OCI-LY1 (cell line): Measurements from ENCODE around the gene LHFPL2.
A peak's percentile ranks its signal among the peaks of the same experiment; 100 is the strongest.

Experiments used
- H2AFZ ChIP-seq: fragments of 200-600 bp; sonication (generic), shearing (Covaris generic); 2 replicates; pipeline ENCODE4 v1.6.0; 2014; ENCODE audit warnings: antibody characterized with exemption, mild to moderate bottlenecking, low read length
- H3F3A ChIP-seq: fragments of 200-600 bp; sonication (generic), shearing (Covaris generic); 2 replicates; pipeline ENCODE4 v1.6.0; 2014; ENCODE audit warnings: mild to moderate bottlenecking, antibody characterized with exemption, low read length, moderate library complexity; ENCODE audit not compliant: insufficient read depth
- H3K27ac ChIP-seq: fragments of 200-600 bp; sonication (generic); 2 replicates; pipeline ENCODE4 v1.5.1; 2014; ENCODE audit warnings: low read length, mixed run types, mild to moderate bottlenecking, low read depth; ENCODE audit not compliant: poor library complexity, severe bottlenecking
- H3K27me3 ChIP-seq: fragments of 200-600 bp; sonication (generic); 2 replicates; pipeline ENCODE4 v1.6.0; 2014; ENCODE audit warnings: antibody characterized with exemption, mild to moderate bottlenecking, low read length, moderate library complexity; ENCODE audit not compliant: insufficient read depth
- H3K36me3 ChIP-seq: fragments of 200-600 bp; sonication (generic); 2 replicates; pipeline ENCODE4 v1.6.1; 2014; ENCODE audit warnings: mild to moderate bottlenecking, antibody characterized with exemption, low read length, moderate library complexity, mixed read lengths; ENCODE audit not compliant: insufficient read depth
- H3K4me1 ChIP-seq: fragments of 200-600 bp; sonication (generic); 2 replicates; pipeline ENCODE4 v1.5.1; 2014; ENCODE audit warnings: mild to moderate bottlenecking, low read length, moderate library complexity; ENCODE audit not compliant: insufficient read depth, severe bottlenecking
- H3K4me2 ChIP-seq: fragments of 200-600 bp; sonication (generic), shearing (Covaris generic); 2 replicates; pipeline ENCODE4 v1.6.1; 2014; ENCODE audit warnings: low read length
- H3K4me3 ChIP-seq: fragments of 200-600 bp; sonication (generic); 2 replicates; pipeline ENCODE4 v1.5.1; 2014; ENCODE audit warnings: low read length, low read depth, mild to moderate bottlenecking, mixed read lengths; ENCODE audit not compliant: poor library complexity, severe bottlenecking
- H3K79me2 ChIP-seq: fragments of 200-600 bp; shearing (Covaris generic); 2 replicates; pipeline ENCODE4 v1.6.1; 2016; ENCODE audit warnings: mixed run types, low read length, mixed read lengths; ENCODE audit not compliant: insufficient read depth
- H3K9ac ChIP-seq: fragments of 200-600 bp; sonication (generic), shearing (Covaris generic); 2 replicates; pipeline ENCODE4 v1.6.1; 2014; ENCODE audit warnings: mild to moderate bottlenecking, low read length, mixed read lengths
- H3K9me2 ChIP-seq: fragments of 200-600 bp; sonication (generic), shearing (Covaris generic); 2 replicates; pipeline ENCODE4 v1.6.1; 2014; ENCODE audit warnings: low read depth, mild to moderate bottlenecking, low read length, mixed read lengths
- H3K9me3 ChIP-seq: fragments of 200-600 bp; shearing (Covaris generic); 2 replicates; pipeline ENCODE4 v1.6.1; 2014; ENCODE audit warnings: low read length, mixed read lengths
- H4K20me1 ChIP-seq: fragments of 200-600 bp; sonication (generic), shearing (Covaris generic); 2 replicates; pipeline ENCODE4 v1.6.0; 2016; ENCODE audit warnings: mild to moderate bottlenecking, low read length; ENCODE audit not compliant: insufficient read depth
- EZH2 ChIP-seq: fragments of 200-600 bp; sonication (generic), shearing (Covaris generic); IDR thresholded peaks from 2 replicates; pipeline ENCODE4 v1.8.0; 2017; ENCODE audit warnings: borderline replicate concordance, mixed run types, mild to moderate bottlenecking, antibody characterized with exemption, low read length, moderate library complexity, mixed read lengths
- TF ChIP-seq, protein P1 (sequence below): fragments of 200-600 bp; sonication (generic), shearing (Covaris generic); IDR thresholded peaks from 2 replicates; pipeline ENCODE4 v1.5.1; 2017; ENCODE audit warnings: mild to moderate bottlenecking, antibody characterized with exemption, low read length, moderate library complexity, mixed read lengths

The LHFPL2 gene

GRCh38 chr5:78649211-78649695 lies 681 bp upstream of the LHFPL2 start:
- no peaks in the 10 kb centered on the region for H3K27me3 ChIP-seq
- peak overlapping the region; percentile 34 for H3K27ac ChIP-seq
- H3K4me2 ChIP-seq, result peak overlapping the region; percentile 66
- no peaks in the 10 kb centered on the region for H3F3A ChIP-seq
- no peak overlapping the region for H2AFZ ChIP-seq
- no peaks in the 10 kb centered on the region for H3K9me3 ChIP-seq
- peak overlapping the region; percentile 62 for H3K9ac ChIP-seq
- no peaks in the 10 kb centered on the region for H3K9me2 ChIP-seq
- peaks cover 23% of the 10 kb centered on the region for H3K79me2 ChIP-seq
- peaks cover 14% of the 10 kb centered on the region; the same call in 1 of the 2 replicates for H3K36me3 ChIP-seq
- H3K4me3 ChIP-seq, result peak overlapping the region; percentile 96
- no peaks in the 10 kb centered on the region for H4K20me1 ChIP-seq
- peaks cover 60% of the 10 kb centered on the region for H3K4me1 ChIP-seq
- TF ChIP-seq, protein P1, sequence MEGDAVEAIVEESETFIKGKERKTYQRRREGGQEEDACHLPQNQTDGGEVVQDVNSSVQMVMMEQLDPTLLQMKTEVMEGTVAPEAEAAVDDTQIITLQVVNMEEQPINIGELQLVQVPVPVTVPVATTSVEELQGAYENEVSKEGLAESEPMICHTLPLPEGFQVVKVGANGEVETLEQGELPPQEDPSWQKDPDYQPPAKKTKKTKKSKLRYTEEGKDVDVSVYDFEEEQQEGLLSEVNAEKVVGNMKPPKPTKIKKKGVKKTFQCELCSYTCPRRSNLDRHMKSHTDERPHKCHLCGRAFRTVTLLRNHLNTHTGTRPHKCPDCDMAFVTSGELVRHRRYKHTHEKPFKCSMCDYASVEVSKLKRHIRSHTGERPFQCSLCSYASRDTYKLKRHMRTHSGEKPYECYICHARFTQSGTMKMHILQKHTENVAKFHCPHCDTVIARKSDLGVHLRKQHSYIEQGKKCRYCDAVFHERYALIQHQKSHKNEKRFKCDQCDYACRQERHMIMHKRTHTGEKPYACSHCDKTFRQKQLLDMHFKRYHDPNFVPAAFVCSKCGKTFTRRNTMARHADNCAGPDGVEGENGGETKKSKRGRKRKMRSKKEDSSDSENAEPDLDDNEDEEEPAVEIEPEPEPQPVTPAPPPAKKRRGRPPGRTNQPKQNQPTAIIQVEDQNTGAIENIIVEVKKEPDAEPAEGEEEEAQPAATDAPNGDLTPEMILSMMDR, result no peak
- TF ChIP-seq EZH2, result no peak

- Histone ChIP-seq H3K27me3 (no peaks in the 10 kb centered on the region), H3K36me3 (peaks cover 17% of the 10 kb centered on the region; the same call in 1 of the 2 replicates), H3K9me3 (no peaks in the 10 kb centered on the region), H3K27ac (peak overlapping the region; percentile 59), H3K4me1 (peaks cover 52% of the 10 kb centered on the region), H3K4me3 (peak overlapping the region; percentile 96), H2AFZ (no peak overlapping the region), H3K9me2 (no peaks in the 10 kb centered on the region), H3F3A (no peaks in the 10 kb centered on the region), H3K4me2 (peak overlapping the region; percentile 97), H4K20me1 (no peaks in the 10 kb centered on the region), H3K79me2 (peaks cover 26% of the 10 kb centered on the region), H3K9ac (peak overlapping the region; percentile 92)
- TF ChIP-seq EZH2, result no peak
- TF ChIP-seq, protein P1, result no peak
Observed at GRCh38 chr5:78647838-78648358, 674 bp downstream of the LHFPL2 start.

DNA sequence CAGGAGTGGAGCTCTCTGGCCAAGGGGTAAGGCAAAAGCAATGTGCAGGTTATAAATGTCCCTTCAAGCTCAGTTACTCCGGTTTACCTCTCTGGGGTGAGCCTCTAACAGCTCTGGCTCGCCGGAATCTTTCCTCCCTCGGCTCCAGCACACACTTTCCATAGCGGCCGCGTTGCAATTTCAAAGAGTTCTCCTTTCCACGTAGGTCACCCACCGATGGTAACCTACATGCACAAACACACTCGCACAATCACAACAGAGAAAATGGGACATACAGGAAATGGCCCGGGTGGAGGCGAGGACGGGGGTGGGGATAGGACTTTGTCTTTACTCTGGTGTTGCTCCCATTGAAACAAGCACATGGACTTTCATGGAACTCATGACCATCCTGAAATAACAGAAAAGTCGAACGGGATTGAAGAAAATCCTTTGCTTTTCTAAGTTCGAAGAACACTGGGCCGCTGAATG lies 1.2 kb downstream of the LHFPL2 start:
- peak overlapping the region; percentile 96 for H3K4me3 ChIP-seq
- H3K27me3 ChIP-seq, result no peaks in the 10 kb centered on the region
- peaks cover 26% of the 10 kb centered on the region for H3K79me2 ChIP-seq
- no peaks in the 10 kb centered on the region for H3F3A ChIP-seq
- H3K4me2 ChIP-seq, result peak overlapping the region; percentile 97
- no peak for TF ChIP-seq EZH2
- TF ChIP-seq, protein P1, result no peak
- peaks cover 17% of the 10 kb centered on the region; the same call in 1 of the 2 replicates for H3K36me3 ChIP-seq
- no peaks in the 10 kb centered on the region for H3K9me3 ChIP-seq
- H3K9me2 ChIP-seq, result no peaks in the 10 kb centered on the region
- peak overlapping the region; percentile 59 for H3K27ac ChIP-seq
- no peaks in the 10 kb centered on the region for H4K20me1 ChIP-seq
- H3K4me1 ChIP-seq, result peaks cover 56% of the 10 kb centered on the region
- peak overlapping the region; percentile 92 for H3K9ac ChIP-seq
- no peak overlapping the region for H2AFZ ChIP-seq
